HUES64 (cell line): ENCODE data around the gene SLC1A1.
"Not testable (repeated sequence)": the region's sequence is repeated elsewhere in the genome, so short reads cannot be mapped to it uniquely, and the experiment has no call there.

Experiments
- H3K27ac ChIP-seq: 2 replicates; pipeline ENCODE4 v1.7.0; 2013; ENCODE audit warnings: low read depth, low read length, inconsistent platforms
- H3K27me3 ChIP-seq: 2 replicates; pipeline ENCODE4 v1.6.1; 2013; ENCODE audit warnings: mild to moderate bottlenecking, low read length; ENCODE audit not compliant: insufficient read depth
- H3K36me3 ChIP-seq: 2 replicates; pipeline ENCODE4 v1.6.1; 2013; ENCODE audit warnings: mild to moderate bottlenecking, low read length; ENCODE audit not compliant: insufficient read depth
- H3K4me1 ChIP-seq: 2 replicates; pipeline ENCODE4 v1.6.1; 2013; ENCODE audit warnings: mild to moderate bottlenecking, low read length, moderate library complexity; ENCODE audit not compliant: insufficient read depth
- H3K4me3 ChIP-seq: 2 replicates; pipeline ENCODE4 v1.5.1; 2013; ENCODE audit warnings: mild to moderate bottlenecking, low read length, moderate library complexity
- H3K9ac ChIP-seq: 2 replicates; pipeline ENCODE4 v1.6.1; 2013; ENCODE audit warnings: mild to moderate bottlenecking, low read depth, low read length
- H3K9me3 ChIP-seq: 2 replicates; pipeline ENCODE4 v1.6.1; 2013; ENCODE audit warnings: low read depth, low read length; ENCODE audit not compliant: insufficient read depth
- WGBS: fragments of 150-250, 120-280 bp; methylation state at CpG from one replicate; pipeline ENCODE4 v1.1.7; 2013; ENCODE audit warnings: missing lambda C conversion rate; 5-methylcytosine and 5-hydroxymethylcytosine counted together

Gene SLC1A1

DNA sequence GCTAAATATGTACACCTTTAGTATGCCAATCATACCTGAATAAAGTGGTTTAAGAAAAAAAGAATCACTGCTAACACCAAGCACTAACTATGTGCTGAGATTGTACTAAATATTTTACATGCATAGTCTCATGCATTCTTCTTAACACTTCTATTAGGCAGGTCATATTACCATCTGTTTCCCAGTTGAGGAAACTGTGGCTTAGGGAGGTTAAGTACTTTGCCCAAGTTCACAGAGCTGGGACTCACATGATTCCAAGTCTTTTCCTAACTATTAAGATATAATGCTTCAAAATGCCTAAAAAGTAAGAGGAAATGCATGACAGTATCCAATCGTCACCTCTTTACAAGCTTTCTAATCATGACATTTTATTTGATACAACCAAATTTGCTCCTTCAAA, 102.6 kb downstream of the SLC1A1 start:
- Histone ChIP-seq H3K9me3 (no peaks in the 10 kb centered on the region), H3K9ac (no peak overlapping the region), H3K36me3 (no peaks in the 10 kb centered on the region), H3K27ac (no peak overlapping the region), H3K4me1 (peaks cover 5% of the 10 kb centered on the region; the same call in 1 of the 2 replicates), H3K27me3 (no peaks in the 10 kb centered on the region), H3K4me3 (no peak overlapping the region)
- 88% methylated on average over 1 of the region's 1 CpG for WGBS

GRCh38 chr9:4594545-4594944, 104.3 kb downstream of the SLC1A1 start:
- 94% methylated on average over 4 of the region's 4 CpGs for WGBS
- Histone ChIP-seq H3K9ac (no peak overlapping the region), H3K9me3 (no peaks in the 10 kb centered on the region), H3K36me3 (no peaks in the 10 kb centered on the region), H3K4me3 (no peak overlapping the region), H3K27ac (no peak overlapping the region), H3K27me3 (no peaks in the 10 kb centered on the region), H3K4me1 (peaks cover 5% of the 10 kb centered on the region; the same call in 1 of the 2 replicates)

- H3K9me3 ChIP-seq: no peaks in the 10 kb centered on the region
- H3K4me1 ChIP-seq: peaks cover 5% of the 10 kb centered on the region; the same call in 1 of the 2 replicates
- no peaks in the 10 kb centered on the region for H3K36me3 ChIP-seq
- H3K4me3 ChIP-seq: no peak overlapping the region
- H3K27me3 ChIP-seq: no peaks in the 10 kb centered on the region
- no peak overlapping the region for H3K9ac ChIP-seq
- 88% methylated on average over 2 of the region's 2 CpGs for WGBS
- no peak overlapping the region for H3K27ac ChIP-seq
Observed at GRCh38 chr9:4594994-4595393, 104.7 kb downstream of the SLC1A1 start.

- H3K4me1 ChIP-seq: no peaks in the 10 kb centered on the region
- no peak overlapping the region for H3K9ac ChIP-seq
- H3K4me3 ChIP-seq: no peak overlapping the region
- H3K27ac ChIP-seq: no peak overlapping the region
- no peaks in the 10 kb centered on the region for H3K36me3 ChIP-seq
- no peaks in the 10 kb centered on the region for H3K9me3 ChIP-seq
- no peaks in the 10 kb centered on the region for H3K27me3 ChIP-seq
- 89% methylated on average over 11 of the region's 11 CpGs for WGBS
Observed at GRCh38 chr9:4596165-4596922, 106.1 kb downstream of the SLC1A1 start.

DNA sequence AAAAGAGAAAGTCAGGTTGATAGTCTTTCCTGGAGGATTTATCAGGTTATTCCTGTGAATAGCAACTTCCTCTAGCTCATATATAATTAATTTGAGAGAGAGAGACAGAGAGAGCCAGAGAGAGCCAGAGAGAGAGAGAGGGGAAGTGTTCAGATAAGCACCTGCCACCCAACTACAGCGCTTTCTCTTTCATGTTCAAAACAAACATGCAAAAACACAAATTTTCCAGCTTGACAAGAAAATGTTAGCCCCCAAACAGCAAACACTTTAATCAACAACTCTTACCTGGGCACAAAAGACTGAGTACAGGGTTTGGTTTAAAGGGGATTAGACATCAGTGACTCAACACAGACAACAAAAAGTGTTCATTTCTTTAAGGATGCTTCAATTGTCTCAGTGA, 110.1 kb downstream of the SLC1A1 start:
- H3K36me3 ChIP-seq: no peaks in the 10 kb centered on the region
- H3K27ac ChIP-seq: no peak overlapping the region
- no peak overlapping the region for H3K4me3 ChIP-seq
- H3K9ac ChIP-seq: no peak overlapping the region
- no peaks in the 10 kb centered on the region for H3K27me3 ChIP-seq
- H3K9me3 ChIP-seq: no peaks in the 10 kb centered on the region
- H3K4me1 ChIP-seq: peaks cover 4% of the 10 kb centered on the region; the same call in 1 of the 2 replicates
- 88% methylated on average over 1 of the region's 1 CpG for WGBS

DNA sequence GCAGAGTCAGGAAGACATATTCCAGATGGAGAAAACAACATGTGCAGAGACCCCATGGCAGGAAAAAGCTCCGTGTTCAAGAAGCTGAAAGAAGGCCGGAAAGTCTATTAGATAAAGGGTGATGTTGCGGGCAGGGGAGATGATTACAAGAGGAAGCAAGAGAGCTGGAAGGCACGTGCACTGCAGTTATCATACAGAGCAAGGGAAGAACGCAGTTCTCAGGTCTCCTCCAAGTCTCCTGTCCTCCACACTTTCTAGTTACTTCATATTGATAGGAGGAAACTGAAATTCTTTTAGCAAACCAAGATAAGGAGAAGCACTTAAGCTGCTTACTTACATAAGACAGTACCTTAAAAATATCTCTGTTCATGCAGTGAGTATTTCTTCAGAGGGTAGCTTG, 113.6 kb downstream of the SLC1A1 start:
- H3K4me1 ChIP-seq: peaks cover 4% of the 10 kb centered on the region; the same call in 1 of the 2 replicates
- H3K4me3 ChIP-seq: no peak overlapping the region
- H3K9ac ChIP-seq: no peak overlapping the region
- H3K27me3 ChIP-seq: no peaks in the 10 kb centered on the region
- H3K27ac ChIP-seq: no peak overlapping the region
- H3K9me3 ChIP-seq: no peaks in the 10 kb centered on the region
- 95% methylated on average over 5 of the region's 5 CpGs for WGBS
- H3K36me3 ChIP-seq: no peaks in the 10 kb centered on the region

GRCh38 chr9:4604678-4605095, 114.4 kb downstream of the SLC1A1 start:
- Histone ChIP-seq H3K9ac (no peak overlapping the region), H3K4me1 (peaks cover 4% of the 10 kb centered on the region; the same call in 1 of the 2 replicates), H3K27me3 (no peaks in the 10 kb centered on the region), H3K36me3 (no peaks in the 10 kb centered on the region), H3K27ac (no peak overlapping the region), H3K9me3 (no peaks in the 10 kb centered on the region), H3K4me3 (no peak overlapping the region)

GRCh38 chr9:4606033-4606432, 115.8 kb downstream of the SLC1A1 start:
- H3K4me1 ChIP-seq, H3K4me3 ChIP-seq, H3K27me3 ChIP-seq, H3K9ac ChIP-seq, H3K36me3 ChIP-seq, H3K27ac ChIP-seq, H3K9me3 ChIP-seq: not testable (repeated sequence)
- 61% methylated on average over 15 of the region's 15 CpGs for WGBS

GRCh38 chr9:4614627-4615026, 124.4 kb downstream of the SLC1A1 start:
- H3K27ac ChIP-seq: no peak overlapping the region
- H3K9ac ChIP-seq: no peak overlapping the region
- H3K27me3 ChIP-seq: no peaks in the 10 kb centered on the region
- no peak overlapping the region for H3K4me3 ChIP-seq
- WGBS: 90% methylated on average over 1 of the region's 1 CpG
- H3K9me3 ChIP-seq: no peaks in the 10 kb centered on the region
- no peaks in the 10 kb centered on the region for H3K36me3 ChIP-seq
- peaks cover 12% of the 10 kb centered on the region for H3K4me1 ChIP-seq

DNA sequence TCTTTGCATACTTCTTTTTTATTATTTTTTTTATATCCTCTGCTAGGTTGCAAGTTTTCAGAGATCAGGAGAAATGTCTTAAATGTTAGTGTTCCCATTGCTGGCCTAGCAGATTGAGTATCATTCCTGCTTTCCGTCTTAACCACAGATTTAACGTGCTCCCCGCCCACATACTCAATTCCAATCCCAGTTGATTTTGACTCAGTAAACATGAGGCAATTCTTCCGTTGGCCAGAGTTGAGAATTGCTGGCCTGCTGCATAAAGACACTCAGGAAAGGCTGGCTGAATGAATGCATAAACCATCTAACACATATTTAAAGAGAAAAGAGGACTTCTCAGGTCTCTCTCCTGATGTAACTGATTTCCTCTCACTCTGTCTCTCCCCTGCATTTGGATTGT, 125.0 kb downstream of the SLC1A1 start:
- peaks cover 17% of the 10 kb centered on the region for H3K4me1 ChIP-seq
- H3K4me3 ChIP-seq: no peak overlapping the region
- H3K9me3 ChIP-seq: no peaks in the 10 kb centered on the region
- H3K27ac ChIP-seq: no peak overlapping the region
- no peaks in the 10 kb centered on the region for H3K36me3 ChIP-seq
- H3K9ac ChIP-seq: no peak overlapping the region
- WGBS: 79% methylated on average over 4 of the region's 4 CpGs
- no peaks in the 10 kb centered on the region for H3K27me3 ChIP-seq

DNA sequence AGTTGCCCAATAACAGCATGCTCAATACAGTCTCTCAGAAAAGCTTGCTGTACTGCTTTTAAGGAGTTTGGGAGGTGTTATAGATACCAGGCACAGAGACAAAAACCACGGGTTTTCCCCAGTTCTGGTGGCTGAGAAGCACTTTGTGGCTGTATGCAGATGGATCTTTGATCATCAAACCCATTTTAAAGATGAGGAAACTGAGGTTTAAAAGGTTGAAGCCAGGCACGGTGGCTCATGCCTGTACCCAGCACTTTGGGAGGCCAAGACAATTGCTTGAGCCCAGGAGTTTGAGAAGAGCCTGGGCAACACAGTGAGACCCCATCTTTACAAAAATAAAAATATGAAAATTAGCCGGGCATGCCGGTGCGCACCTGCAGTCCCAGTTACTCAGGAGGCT, 125.5 kb downstream of the SLC1A1 start:
- H3K9me3 ChIP-seq: no peaks in the 10 kb centered on the region
- no peak overlapping the region for H3K4me3 ChIP-seq
- no peak overlapping the region for H3K9ac ChIP-seq
- H3K27me3 ChIP-seq: no peaks in the 10 kb centered on the region
- peaks cover 22% of the 10 kb centered on the region for H3K4me1 ChIP-seq
- H3K27ac ChIP-seq: no peak overlapping the region
- WGBS: 93% methylated on average over 5 of the region's 5 CpGs
- no peaks in the 10 kb centered on the region for H3K36me3 ChIP-seq

DNA sequence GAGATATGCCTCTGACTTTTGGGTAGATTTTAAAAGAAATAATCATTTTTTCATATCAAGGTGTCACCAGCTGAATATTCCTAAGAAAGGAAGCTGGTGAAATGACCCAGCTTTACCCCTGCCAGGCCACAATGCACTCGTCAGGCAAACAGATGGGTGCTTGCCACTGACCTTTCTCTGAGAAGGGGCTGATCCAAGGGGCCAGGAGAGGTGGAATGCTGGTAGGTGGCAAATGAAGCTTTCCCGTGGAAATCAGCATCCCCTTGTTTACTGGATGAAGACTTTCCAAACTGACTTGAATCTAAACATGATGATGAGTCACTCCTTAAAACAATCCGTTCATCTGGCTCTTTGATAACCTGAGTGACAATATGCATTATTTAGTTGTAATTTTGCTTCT, 127.5 kb downstream of the SLC1A1 start:
- whole genome bisulfite sequencing: 65% methylated on average over 3 of the region's 3 CpGs
- no peak overlapping the region for H3K9ac ChIP-seq

More for the DNA sequence above, 127.5 kb downstream of the SLC1A1 start:
- no peak overlapping the region for H3K27ac ChIP-seq
- no peak overlapping the region for H3K4me3 ChIP-seq
- no peaks in the 10 kb centered on the region for H3K36me3 ChIP-seq
- H3K4me1 ChIP-seq: peaks cover 39% of the 10 kb centered on the region
- H3K9me3 ChIP-seq: no peaks in the 10 kb centered on the region
- H3K27me3 ChIP-seq: no peaks in the 10 kb centered on the region
